Lower leg skin (tissue), 3 donors: ENCODE results near the gene OR51G1.

ENCODE experiments used
- POLR2A ChIP-seq, 2 donors: fragments of 450-650 bp; IDR thresholded peaks; one replicate each; pipeline ENCODE4 v1.6.1; 2016 to 2017; ENCODE audit warnings: antibody characterized with exemption in 2 of 2, mild to moderate bottlenecking in 1 of 2, moderate library complexity in 1 of 2
- TF ChIP-seq, protein P1 (sequence below), 3 donors: fragments of 450-650 bp; IDR thresholded peaks; one replicate each; pipeline ENCODE4 v1.5.1; 2016; ENCODE audit warnings: antibody characterized with exemption in 3 of 3, mild to moderate bottlenecking in 3 of 3, moderate library complexity in 2 of 3

- TF ChIP-seq, protein P1, sequence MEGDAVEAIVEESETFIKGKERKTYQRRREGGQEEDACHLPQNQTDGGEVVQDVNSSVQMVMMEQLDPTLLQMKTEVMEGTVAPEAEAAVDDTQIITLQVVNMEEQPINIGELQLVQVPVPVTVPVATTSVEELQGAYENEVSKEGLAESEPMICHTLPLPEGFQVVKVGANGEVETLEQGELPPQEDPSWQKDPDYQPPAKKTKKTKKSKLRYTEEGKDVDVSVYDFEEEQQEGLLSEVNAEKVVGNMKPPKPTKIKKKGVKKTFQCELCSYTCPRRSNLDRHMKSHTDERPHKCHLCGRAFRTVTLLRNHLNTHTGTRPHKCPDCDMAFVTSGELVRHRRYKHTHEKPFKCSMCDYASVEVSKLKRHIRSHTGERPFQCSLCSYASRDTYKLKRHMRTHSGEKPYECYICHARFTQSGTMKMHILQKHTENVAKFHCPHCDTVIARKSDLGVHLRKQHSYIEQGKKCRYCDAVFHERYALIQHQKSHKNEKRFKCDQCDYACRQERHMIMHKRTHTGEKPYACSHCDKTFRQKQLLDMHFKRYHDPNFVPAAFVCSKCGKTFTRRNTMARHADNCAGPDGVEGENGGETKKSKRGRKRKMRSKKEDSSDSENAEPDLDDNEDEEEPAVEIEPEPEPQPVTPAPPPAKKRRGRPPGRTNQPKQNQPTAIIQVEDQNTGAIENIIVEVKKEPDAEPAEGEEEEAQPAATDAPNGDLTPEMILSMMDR (IDR thresholded peaks at IDR 0.05) = no peak
- TF ChIP-seq POLR2A (IDR thresholded peaks at IDR 0.05) = no peak
Measured at GRCh38 chr11:4926608-4927007, 2.5 kb upstream of the OR51G1 start.
